KMS-11 (cell line): Measurements from ENCODE around the gene CA11.

ENCODE experiments used
- H2AFZ ChIP-seq: fragments of 200-600 bp; sonication (generic); 2 replicates; pipeline ENCODE4 v1.6.1; 2016; ENCODE audit warnings: antibody characterized with exemption, mixed run types, low read depth
- H3K27ac ChIP-seq: fragments of 200-600 bp; sonication (generic); 2 replicates; pipeline ENCODE4 v1.6.1; 2016; ENCODE audit warnings: mild to moderate bottlenecking, mixed run types
- H3K27me3 ChIP-seq: fragments of 200-600 bp; sonication (generic); 2 replicates; pipeline ENCODE4 v1.6.1; 2017; ENCODE audit warnings: mild to moderate bottlenecking, low read depth, mixed run types, moderate library complexity; ENCODE audit not compliant: insufficient read depth
- H3K36me3 ChIP-seq: fragments of 200-600 bp; sonication (generic); 2 replicates; pipeline ENCODE4 v1.6.1; 2017; ENCODE audit warnings: mild to moderate bottlenecking, mixed run types; ENCODE audit not compliant: insufficient read depth
- H3K4me1 ChIP-seq: fragments of 200-600 bp; sonication (generic); 2 replicates; pipeline ENCODE4 v1.6.1; 2016; ENCODE audit warnings: mild to moderate bottlenecking, low read depth, mixed run types; ENCODE audit not compliant: poor library complexity, severe bottlenecking
- H3K4me2 ChIP-seq: fragments of 200-600 bp; sonication (generic); 2 replicates; pipeline ENCODE4 v1.7.0; 2016; ENCODE audit warnings: mild to moderate bottlenecking, mixed run types
- H3K4me3 ChIP-seq: fragments of 200-600 bp; sonication (generic); IDR thresholded peaks from 2 replicates; pipeline ENCODE4 v1.6.1; 2017; ENCODE audit warnings: low read depth, low read length, mixed read lengths; ENCODE audit not compliant: insufficient read depth
- H3K79me2 ChIP-seq: fragments of 200-600 bp; sonication (generic); 2 replicates; pipeline ENCODE4 v1.6.1; 2016; ENCODE audit warnings: low read depth, mixed run types; ENCODE audit not compliant: insufficient read depth
- H3K9ac ChIP-seq: fragments of 200-600 bp; sonication (generic); 2 replicates; pipeline ENCODE4 v1.6.1; 2016; ENCODE audit warnings: mild to moderate bottlenecking, mixed run types
- H4K20me1 ChIP-seq: fragments of 200-600 bp; sonication (generic); 2 replicates; pipeline ENCODE4 v1.6.1; 2016; ENCODE audit warnings: mild to moderate bottlenecking, mixed run types; ENCODE audit not compliant: insufficient read depth
- CTCF ChIP-seq: fragments of 200-600 bp; sonication (generic); conservative IDR thresholded peaks from 2 replicates; pipeline ENCODE4 v1.6.1; 2017; ENCODE audit warnings: low read depth, mild to moderate bottlenecking, antibody characterized with exemption, low read length, moderate library complexity, mixed read lengths

Gene CA11

DNA sequence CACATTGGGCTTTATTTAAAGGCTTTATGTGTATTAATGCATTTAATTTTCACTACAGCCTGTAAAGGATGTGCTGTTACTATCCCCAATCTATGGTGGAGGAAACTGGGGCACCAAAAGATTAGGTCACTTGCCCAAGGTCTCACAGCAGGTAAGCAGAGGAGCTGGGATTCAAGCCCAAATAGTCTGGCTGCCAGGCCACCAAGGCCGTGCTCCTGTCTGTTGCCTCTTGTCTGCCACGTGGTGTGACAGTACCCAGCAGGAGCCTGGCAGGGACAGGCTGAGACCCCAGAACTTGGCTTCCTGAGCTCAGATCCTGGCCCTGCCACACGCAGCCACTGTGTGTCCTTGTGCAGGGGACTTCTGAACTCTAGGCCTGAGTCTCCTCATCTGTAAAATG, 22.3 kb upstream of the CA11 start:
- Histone ChIP-seq H3K27me3 (peaks cover 2% of the 10 kb centered on the region; the same call in 1 of the 2 replicates), H3K9ac (no peak overlapping the region), H3K4me3 (no peak overlapping the region), H3K79me2 (no peaks in the 10 kb centered on the region), H3K4me2 (no peak overlapping the region), H2AFZ (no peak overlapping the region), H3K27ac (no peak overlapping the region), H4K20me1 (no peaks in the 10 kb centered on the region), H3K36me3 (no peaks in the 10 kb centered on the region), H3K4me1 (no peaks in the 10 kb centered on the region)
- TF ChIP-seq CTCF, result no peak

GRCh38 chr19:48665786-48666185, 19.8 kb upstream of the CA11 start:
- no peaks in the 10 kb centered on the region for H4K20me1 ChIP-seq
- H3K4me2 ChIP-seq, result no peak overlapping the region
- H3K27ac ChIP-seq, result no peak overlapping the region
- peaks cover 2% of the 10 kb centered on the region; the same call in 1 of the 2 replicates for H3K27me3 ChIP-seq
- H3K79me2 ChIP-seq, result no peaks in the 10 kb centered on the region
- no peaks in the 10 kb centered on the region for H3K36me3 ChIP-seq
- TF ChIP-seq CTCF, result no peak
- peaks cover 7% of the 10 kb centered on the region for H3K4me1 ChIP-seq
- H2AFZ ChIP-seq, result no peak overlapping the region
- no peak overlapping the region for H3K9ac ChIP-seq
- no peak overlapping the region for H3K4me3 ChIP-seq

- Histone ChIP-seq H3K4me3 (no peak overlapping the region), H3K36me3 (no peaks in the 10 kb centered on the region), H3K79me2 (no peaks in the 10 kb centered on the region), H3K4me2 (no peak overlapping the region), H3K4me1 (peaks cover 13% of the 10 kb centered on the region), H3K9ac (no peak overlapping the region), H3K27me3 (peaks cover 2% of the 10 kb centered on the region; the same call in 1 of the 2 replicates), H4K20me1 (no peaks in the 10 kb centered on the region), H2AFZ (no peak overlapping the region), H3K27ac (no peak overlapping the region)
- no peak for TF ChIP-seq CTCF
Measured at GRCh38 chr19:48664476-48664875, 18.5 kb upstream of the CA11 start.

GRCh38 chr19:48663667-48664066, 17.7 kb upstream of the CA11 start:
- Histone ChIP-seq H3K4me2 (no peak overlapping the region), H3K9ac (no peak overlapping the region), H3K27ac (no peak overlapping the region), H4K20me1 (no peaks in the 10 kb centered on the region), H3K79me2 (no peaks in the 10 kb centered on the region), H3K4me3 (no peak overlapping the region), H3K36me3 (no peaks in the 10 kb centered on the region), H3K27me3 (peaks cover 6% of the 10 kb centered on the region; the same call in 1 of the 2 replicates), H3K4me1 (peaks cover 13% of the 10 kb centered on the region), H2AFZ (no peak overlapping the region)
- TF ChIP-seq CTCF, result no peak
